GM12892 (cell line): Measurements from ENCODE around the gene TMEM168.

ENCODE experiments used
- POLR2A ChIP-seq: IDR thresholded peaks from 2 replicates; pipeline ENCODE4 v1.6.1; 2011; ENCODE audit warnings: low read depth, low read length, control low read depth
- POLR2AphosphoS5 ChIP-seq: IDR thresholded peaks from 2 replicates; pipeline ENCODE4 v1.6.1; 2011; ENCODE audit warnings: low read depth, low read length, control low read depth
- TAF1 ChIP-seq: IDR thresholded peaks from 2 replicates; pipeline ENCODE4 v1.6.1; 2011; ENCODE audit warnings: low read depth, mild to moderate bottlenecking, control low read depth, low read length, borderline replicate concordance

GRCh38 chr7:112777406-112777805 is 12.8 kb downstream of the TMEM168 start:
- TF ChIP-seq POLR2AphosphoS5 (no peak), POLR2A (no peak), TAF1 (no peak)
